ENCODE results near the gene HVCN1.

The HVCN1 gene

DNA sequence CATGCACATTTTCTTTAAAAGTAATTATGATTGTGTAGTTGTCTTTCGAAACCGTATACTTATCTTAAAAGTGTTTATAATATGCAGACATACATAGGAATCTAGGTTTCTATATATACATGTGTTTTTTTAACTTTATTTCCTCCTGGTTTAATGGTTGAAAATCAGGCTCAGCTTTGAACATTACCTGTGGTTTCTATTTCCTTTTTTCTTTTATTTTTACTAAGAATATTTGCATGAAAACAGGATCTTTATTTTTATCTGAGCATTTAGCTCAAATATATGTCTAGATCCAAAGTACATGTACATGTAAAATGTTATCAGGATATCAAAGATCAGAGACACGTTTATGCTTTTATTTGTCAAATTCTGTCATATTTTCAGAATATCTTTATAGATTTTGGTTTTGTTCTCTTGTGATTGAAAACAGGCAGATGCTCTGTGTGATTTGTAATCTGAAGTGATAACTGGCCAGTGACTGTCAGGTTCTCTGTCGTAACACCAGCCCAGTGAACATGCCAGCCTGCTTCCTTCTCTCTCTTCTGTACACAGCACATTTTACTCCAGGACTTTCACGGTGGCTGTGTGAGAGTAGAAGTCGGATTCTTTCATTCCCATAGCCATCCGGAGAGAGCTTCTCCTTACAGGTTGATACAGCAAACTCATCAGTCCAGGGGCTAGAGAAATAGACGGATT lies 61.3 kb downstream of the HVCN1 start:
- intact Hi-C loops (cut with DNase I): no loop called here
- no peak for DNase-seq

DNA sequence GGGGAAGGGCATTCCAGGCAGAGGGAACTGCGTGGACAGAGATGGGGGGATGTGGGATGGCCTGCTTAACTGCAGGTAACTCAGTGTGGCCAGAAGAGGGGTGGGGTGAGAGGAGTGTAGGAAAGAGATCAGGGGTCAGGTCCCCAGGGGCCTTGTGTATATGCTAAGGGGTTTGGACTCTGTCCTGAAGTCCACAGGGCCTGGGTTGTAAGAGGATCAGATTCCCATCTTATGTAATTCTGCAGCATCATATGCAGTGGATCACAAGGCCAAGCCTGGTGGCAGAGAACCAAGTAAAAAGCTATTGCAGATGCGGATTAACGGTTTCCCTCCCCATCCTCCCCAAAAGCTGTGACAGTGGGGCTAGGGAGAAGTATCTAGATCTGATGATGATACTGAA lies 66.3 kb downstream of the HVCN1 start:
- intact Hi-C loops (cut with DNase I): no loop called here
- DNase-seq: no peak

DNA sequence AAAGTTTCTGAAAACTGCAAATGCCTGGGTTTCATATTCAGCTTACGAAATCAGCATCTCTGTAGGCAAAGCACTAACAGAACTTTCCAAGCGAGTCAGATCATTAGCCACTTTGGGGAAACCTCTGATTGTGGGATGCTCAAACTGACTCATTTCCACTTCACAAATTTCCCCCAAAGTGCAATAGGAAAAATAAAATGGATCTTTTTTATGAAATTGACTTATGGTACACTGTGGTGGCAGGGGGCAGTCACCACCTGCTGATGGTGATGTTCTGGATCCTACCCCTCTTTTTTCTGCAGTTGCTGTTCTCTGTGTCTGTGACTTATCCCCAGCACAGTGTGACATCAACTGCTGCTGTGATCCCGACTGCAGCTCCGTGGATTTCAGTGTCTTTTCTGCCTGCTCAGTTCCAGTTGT lies 69.4 kb downstream of the HVCN1 start:
- DNase-seq: no peak
- intact Hi-C loops (cut with DNase I): no loop called here

DNA sequence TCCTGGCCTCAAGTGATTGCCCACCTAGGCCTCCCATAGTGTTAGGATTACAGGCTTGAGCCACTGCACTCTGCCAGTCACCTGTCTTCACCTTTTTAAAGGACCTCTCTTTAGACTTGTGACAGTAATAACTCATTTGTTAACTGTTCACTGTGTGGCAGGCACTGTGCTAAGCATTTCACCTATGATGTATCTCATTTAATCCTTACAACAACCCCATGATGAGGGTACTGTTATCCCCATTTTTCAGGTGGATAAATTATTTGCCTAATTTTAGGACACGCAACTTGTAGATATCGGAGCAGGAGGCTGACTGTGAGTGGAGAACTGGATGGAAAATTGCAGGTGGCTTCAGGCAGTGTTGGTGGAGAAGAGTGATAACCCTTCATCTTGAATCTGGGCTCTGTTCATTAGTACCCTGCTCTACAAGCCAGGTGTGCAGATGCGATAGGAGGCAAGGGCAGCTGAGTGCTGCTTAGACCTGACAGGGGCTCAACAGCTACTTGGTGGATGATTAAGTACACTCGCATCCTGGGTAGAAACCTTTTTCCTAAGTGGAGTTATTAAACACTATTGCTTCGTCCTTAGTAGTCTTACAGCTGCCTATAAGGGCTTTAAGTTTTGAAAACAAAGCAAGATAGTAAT lies 72.3 kb downstream of the HVCN1 start:
- no peak for DNase-seq
- intact Hi-C loops (cut with DNase I): no loop called here

DNA sequence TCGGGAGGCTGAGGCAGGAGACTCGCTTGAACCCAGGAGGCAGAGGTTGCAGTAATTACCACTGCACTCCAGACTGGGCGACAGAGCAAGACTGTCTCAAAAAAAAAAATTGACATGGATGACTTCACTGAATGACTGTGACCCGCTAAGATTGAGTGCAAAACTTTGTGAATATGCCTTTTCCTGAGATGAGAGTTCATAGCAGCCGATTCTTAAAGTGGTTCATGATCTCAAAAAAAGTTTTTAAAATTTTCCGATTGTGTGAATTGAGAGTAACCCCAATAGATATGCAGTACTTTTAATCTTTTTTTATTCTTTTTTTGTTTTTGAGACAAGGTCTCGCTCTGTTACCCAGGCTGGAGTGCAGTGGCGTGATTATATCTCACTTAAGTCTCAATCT lies 73.7 kb downstream of the HVCN1 start:
- DNase-seq: no peak
- intact Hi-C loops (cut with DNase I): no loop called here

- DNase-seq: peak; percentile 94 to 100 (median 98)
- intact Hi-C loops (cut with DNase I): loop anchor here (5.0 kb wide), 1 partner anchor 213 kb away; no protein-coding TSS in a partner anchor
Observed at GRCh38 chr12:110613771-110614684, 74.9 kb downstream of the HVCN1 start, which contains the start of gene TCTN1. Gene TCTN1 (plus strand): TSS chr12:110614129. CDS start chr12:110614183, 54 bp downstream.

- intact Hi-C loops (cut with DNase I): loop anchor here (5.0 kb wide), 1 partner anchor 214 kb away; no protein-coding TSS in a partner anchor
- peak in 1 of 10 donors; percentile 8 for DNase-seq
Observed at GRCh38 chr12:110613071-110613770, 75.7 kb downstream of the HVCN1 start.

GRCh38 chr12:110606253-110606611 lies 82.7 kb downstream of the HVCN1 start:
- intact Hi-C loops (cut with DNase I): no loop called here

GRCh38 chr12:110602085-110602814 lies 86.7 kb downstream of the HVCN1 start:
- peak in 2 of 10 donors; percentile 21 to 31 for DNase-seq
- intact Hi-C loops (cut with DNase I): loop anchor here (1.0 to 5.0 kb wide), 3 partner anchors 50 to 135 kb away; partner anchors contain the start of genes FAM216A, GPN3, RAD9B and VPS29

More at GRCh38 chr12:110606253-110606611, 82.7 kb downstream of the HVCN1 start:
- DNase-seq: no peak

- intact Hi-C loops (cut with DNase I): loop anchor here (2.0 to 5.0 kb wide), 3 partner anchors 98 to 149 kb away; partner anchors contain the start of genes ARPC3, FAM216A, GPN3 and RAD9B
- no peak for DNase-seq
Observed at GRCh38 chr12:110600254-110600653, 88.7 kb downstream of the HVCN1 start.

DNA sequence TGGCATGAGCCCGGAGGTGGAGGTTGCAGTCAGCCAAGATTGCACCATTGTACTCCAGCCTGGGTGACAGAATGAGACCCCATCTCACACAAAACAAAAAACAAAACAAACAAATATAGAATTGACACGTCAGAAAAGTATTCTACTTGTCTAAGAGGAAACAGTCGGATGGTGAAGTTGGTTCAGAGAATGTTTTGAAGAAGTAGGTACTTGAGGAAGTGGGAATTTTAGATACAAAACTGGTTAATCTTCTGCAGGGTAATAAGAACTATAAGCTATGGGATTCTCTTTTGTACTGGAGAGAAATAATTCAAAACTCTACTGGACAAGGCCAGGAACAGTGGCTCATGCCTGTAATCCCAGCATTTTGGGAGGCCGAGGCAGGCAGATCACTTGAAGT lies 89.6 kb downstream of the HVCN1 start:
- no peak for DNase-seq
- intact Hi-C loops (cut with DNase I): no loop called here

Measured in posterior cingulate gyrus (tissue), 11 donors.